Neural cell (in vitro differentiated cells): ENCODE data around the gene KLHL9.

Source experiments
- MXI1 ChIP-seq: fragments of 450-650 bp; conservative IDR thresholded peaks from 2 replicates; pipeline ENCODE4 v1.6.1; 2014; ENCODE audit warnings: antibody characterized with exemption, mild to moderate bottlenecking; ENCODE audit not compliant: poor library complexity, severe bottlenecking
- TF ChIP-seq, protein P1 (sequence below): fragments of 450-650 bp; IDR thresholded peaks from 2 replicates; pipeline ENCODE4 v1.5.1; 2014; ENCODE audit warnings: antibody characterized with exemption, mild to moderate bottlenecking, moderate library complexity; ENCODE audit not compliant: poor library complexity, severe bottlenecking

DNA sequence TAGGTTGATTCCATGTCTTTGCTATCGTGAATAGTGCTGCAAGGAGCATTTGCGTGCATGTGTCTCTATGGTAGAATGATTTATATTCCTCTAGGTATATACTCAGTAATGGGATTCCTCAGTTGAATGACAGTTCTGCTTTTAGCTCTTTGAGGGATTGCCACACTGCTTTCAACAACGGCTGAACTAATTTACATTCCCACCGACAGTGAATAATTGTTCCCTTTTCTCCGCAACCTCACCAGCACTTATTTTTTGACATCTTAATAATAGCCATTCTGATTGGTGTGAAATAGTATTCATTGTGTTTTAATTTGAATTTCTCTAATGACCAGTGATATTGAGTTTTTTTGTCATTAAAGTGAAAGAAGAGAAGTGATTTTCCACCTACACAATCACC lies 48.5 kb downstream of the KLHL9 start:
- no peak for TF ChIP-seq MXI1
- TF ChIP-seq, protein P1, sequence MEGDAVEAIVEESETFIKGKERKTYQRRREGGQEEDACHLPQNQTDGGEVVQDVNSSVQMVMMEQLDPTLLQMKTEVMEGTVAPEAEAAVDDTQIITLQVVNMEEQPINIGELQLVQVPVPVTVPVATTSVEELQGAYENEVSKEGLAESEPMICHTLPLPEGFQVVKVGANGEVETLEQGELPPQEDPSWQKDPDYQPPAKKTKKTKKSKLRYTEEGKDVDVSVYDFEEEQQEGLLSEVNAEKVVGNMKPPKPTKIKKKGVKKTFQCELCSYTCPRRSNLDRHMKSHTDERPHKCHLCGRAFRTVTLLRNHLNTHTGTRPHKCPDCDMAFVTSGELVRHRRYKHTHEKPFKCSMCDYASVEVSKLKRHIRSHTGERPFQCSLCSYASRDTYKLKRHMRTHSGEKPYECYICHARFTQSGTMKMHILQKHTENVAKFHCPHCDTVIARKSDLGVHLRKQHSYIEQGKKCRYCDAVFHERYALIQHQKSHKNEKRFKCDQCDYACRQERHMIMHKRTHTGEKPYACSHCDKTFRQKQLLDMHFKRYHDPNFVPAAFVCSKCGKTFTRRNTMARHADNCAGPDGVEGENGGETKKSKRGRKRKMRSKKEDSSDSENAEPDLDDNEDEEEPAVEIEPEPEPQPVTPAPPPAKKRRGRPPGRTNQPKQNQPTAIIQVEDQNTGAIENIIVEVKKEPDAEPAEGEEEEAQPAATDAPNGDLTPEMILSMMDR, result no peak
